Measurements from ENCODE around the gene ATIC. TPM values are rescaled to one million over a fixed set of nuclear protein-coding genes. Genes with fewer than 3 reads are reported as not detected.

Gene ATIC
- total RNA-seq, 1 experiment from 2014 or later: 295 TPM

DNA sequence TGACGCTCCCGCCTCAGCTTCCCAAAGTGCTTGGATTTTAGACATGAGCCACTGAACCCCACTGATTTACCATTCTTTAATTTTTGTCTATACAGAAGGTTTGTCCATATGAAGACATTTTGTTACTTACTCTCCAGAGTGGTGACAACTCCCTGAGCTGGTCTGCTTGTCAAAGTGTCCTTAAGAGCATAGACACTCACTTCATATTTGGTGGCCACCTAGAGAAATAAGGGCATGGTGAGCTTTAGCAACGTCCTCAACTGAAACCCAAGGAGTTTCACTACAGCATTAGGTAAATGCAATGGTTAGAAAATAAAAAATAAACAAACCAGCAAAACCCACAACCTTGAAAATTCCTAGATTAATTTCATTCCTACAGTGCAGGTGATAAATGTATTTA is 66.2 kb downstream of the ATIC start:
- no peaks in the 10 kb centered on the region for H3K79me2 ChIP-seq (ENCODE audit: insufficient read depth, low read length)
- H2BK12ac ChIP-seq (ENCODE audit: insufficient read length, low read depth, low read length): no peak overlapping the region
- no peak overlapping the region for H2AFZ ChIP-seq (ENCODE audit: low read length)
- no peak overlapping the region for H3K27ac ChIP-seq (ENCODE audit: insufficient read length, low read depth, low read length)
- no peaks in the 10 kb centered on the region for H3K9me3 Mint-ChIP-seq
- no peak overlapping the region for H3K4me2 ChIP-seq (ENCODE audit: insufficient read depth, insufficient read length, low read length)
- peaks cover 11 to 47% (median 21%) of the 10 kb centered on the region in 3 experiments; a peak in 5 of 7 replicates for H3K36me3 Mint-ChIP-seq (ENCODE audit: insufficient read depth in 1 of 3, low read depth in 3 of 3)
- H3K9ac ChIP-seq (ENCODE audit: extremely low read depth, insufficient read length, low read length): no peak overlapping the region
- H3K4me1 ChIP-seq (ENCODE audit: insufficient read depth, low read length): no peaks in the 10 kb centered on the region
- H4K5ac ChIP-seq (ENCODE audit: insufficient read length, low read depth, low read length): no peak overlapping the region
- H2AK5ac ChIP-seq (ENCODE audit: insufficient read length, low read length): no peak overlapping the region
- H3K14ac ChIP-seq (ENCODE audit: insufficient read depth, low read length): no peak overlapping the region
- no peaks in the 10 kb centered on the region for H3K79me1 ChIP-seq (ENCODE audit: insufficient read depth, low read depth, low read length, poor library complexity, severe bottlenecking)
- H3K23me2 ChIP-seq (ENCODE audit: insufficient read length, low read depth, low read length, poor library complexity, severe bottlenecking): peaks cover 2% of the 10 kb centered on the region
- H4K20me1 ChIP-seq (ENCODE audit: control insufficient read depth, insufficient read depth, insufficient read length): no peaks in the 10 kb centered on the region
- H3K56ac ChIP-seq (ENCODE audit: insufficient read length, low read depth, low read length): no peak overlapping the region
- no peak overlapping the region for H3K4me3 Mint-ChIP-seq
- H3K9me3 ChIP-seq (ENCODE audit: control insufficient read depth, low read depth, low read length): no peaks in the 10 kb centered on the region
- no peak for DNase-seq
- H3K18ac ChIP-seq (ENCODE audit: insufficient read length, low read depth, low read length): no peak overlapping the region
- no peak overlapping the region for H2BK15ac ChIP-seq (ENCODE audit: low read depth, low read length)
- H3K27me3 Mint-ChIP-seq (ENCODE audit: low read depth): no peaks in the 10 kb centered on the region
- H3K4ac ChIP-seq (ENCODE audit: low read depth, low read length): no peak overlapping the region
- no peaks in the 10 kb centered on the region; the same call in 1 of the 2 replicates for H3K27me3 ChIP-seq (ENCODE audit: insufficient read depth, low read length)
- no peaks in the 10 kb centered on the region for H3K4me1 Mint-ChIP-seq
- WGBS (ENCODE audit: extremely low coverage, insufficient read length, low lambda C conversion rate): no CpG with 5 or more reads among the region's 3 CpGs
- H2BK120ac ChIP-seq (ENCODE audit: low read depth, low read length, poor library complexity, severe bottlenecking): no peak overlapping the region
- no peak overlapping the region for H3T11ph ChIP-seq (ENCODE audit: low read length)
- no peak overlapping the region for H2BK5ac ChIP-seq (ENCODE audit: insufficient read length, low read length)
- no peak overlapping the region for H4K91ac ChIP-seq (ENCODE audit: insufficient read length, low read depth, low read length)
- no peak overlapping the region for H3K27ac Mint-ChIP-seq
- no peak overlapping the region for H2BK20ac ChIP-seq (ENCODE audit: low read depth, low read length, poor library complexity, severe bottlenecking)
- no peak overlapping the region for H3K23ac ChIP-seq (ENCODE audit: insufficient read length, low read depth, low read length)
- H4K8ac ChIP-seq (replicated peaks; ENCODE audit: insufficient read length, low read depth, low read length): no peak overlapping the region
- TF ChIP-seq CTCF (conservative IDR thresholded peaks at IDR 0.05): no peak

All from H9 (cell line).